GM19372 (cell line): ENCODE results near the gene CRYBG2.
A peak's percentile ranks its signal among the peaks of the same experiment; 100 is the strongest.

Experiments used
- ATAC-seq: cut with Tn5 transposase; IDR thresholded peaks from one replicate; pipeline ENCODE4 v1.9.1; 2021; ENCODE audit warnings: mild to moderate bottlenecking, low read depth, moderate library complexity; ENCODE audit not compliant: unreplicated experiment

CRYBG2 gene

DNA sequence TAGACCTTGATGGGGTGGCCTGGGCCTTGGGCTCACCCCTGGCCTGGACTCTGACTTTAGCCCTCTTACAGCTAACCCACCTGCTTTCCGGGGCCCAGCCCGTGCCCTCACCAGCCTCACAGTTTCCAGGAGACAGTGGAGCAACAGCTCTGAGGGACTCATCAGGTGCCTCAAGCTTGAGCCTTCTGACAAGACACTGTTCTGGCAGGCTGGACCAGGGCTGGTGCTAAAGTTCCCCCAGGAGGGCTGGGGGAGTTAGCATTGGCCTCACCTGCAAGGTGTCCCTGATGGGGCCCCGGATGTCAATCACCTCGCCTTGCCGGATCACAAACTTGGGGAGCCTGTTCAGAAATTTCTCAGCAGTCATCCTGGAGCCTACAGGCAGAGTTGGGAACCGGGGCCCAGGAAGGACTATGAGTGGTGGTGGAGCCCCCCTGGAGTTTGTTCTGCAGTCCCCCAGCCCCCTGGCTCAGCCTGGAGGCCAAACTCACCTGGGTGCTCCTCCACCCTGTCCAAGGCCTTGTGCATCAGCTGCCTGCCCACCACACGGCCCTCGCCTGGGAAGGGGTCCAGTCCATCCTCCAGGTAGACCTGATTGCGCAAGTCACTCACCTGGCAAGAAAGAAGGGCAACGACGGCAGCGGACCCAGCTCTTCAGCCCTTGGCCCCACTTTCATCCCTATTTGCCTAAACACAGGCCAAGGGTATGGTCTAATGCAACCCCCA lies 69.9 kb downstream of the CRYBG2 start:
- ATAC-seq = no peak

DNA sequence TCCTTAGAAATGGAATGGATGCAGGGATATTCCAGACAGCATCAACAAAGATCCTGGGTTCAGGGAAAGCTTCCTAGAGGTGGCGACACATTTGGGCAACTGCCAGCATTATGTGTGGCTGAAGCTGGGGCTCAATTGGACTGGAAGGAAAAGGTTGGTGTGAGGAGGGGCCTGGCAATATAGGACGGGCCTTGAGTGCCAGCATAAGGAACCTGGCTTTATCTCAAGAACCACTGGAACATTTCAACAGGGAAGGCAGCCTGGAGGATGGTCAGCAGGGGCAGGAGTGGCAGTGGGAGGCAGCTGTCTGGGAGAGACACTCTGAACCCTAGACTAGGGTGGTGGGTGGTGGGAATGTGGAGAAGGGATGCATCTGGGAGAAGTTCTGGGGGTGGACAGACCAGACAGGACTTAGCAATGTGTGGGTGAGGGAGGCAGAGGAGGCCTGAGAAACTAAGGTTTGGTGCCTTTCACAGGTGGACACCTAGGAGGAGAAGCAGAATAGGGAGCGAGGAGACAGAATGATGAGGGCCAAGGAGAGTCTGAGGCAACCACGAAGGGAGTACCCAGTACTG lies 70.6 kb downstream of the CRYBG2 start:
- ATAC-seq = no peak

DNA sequence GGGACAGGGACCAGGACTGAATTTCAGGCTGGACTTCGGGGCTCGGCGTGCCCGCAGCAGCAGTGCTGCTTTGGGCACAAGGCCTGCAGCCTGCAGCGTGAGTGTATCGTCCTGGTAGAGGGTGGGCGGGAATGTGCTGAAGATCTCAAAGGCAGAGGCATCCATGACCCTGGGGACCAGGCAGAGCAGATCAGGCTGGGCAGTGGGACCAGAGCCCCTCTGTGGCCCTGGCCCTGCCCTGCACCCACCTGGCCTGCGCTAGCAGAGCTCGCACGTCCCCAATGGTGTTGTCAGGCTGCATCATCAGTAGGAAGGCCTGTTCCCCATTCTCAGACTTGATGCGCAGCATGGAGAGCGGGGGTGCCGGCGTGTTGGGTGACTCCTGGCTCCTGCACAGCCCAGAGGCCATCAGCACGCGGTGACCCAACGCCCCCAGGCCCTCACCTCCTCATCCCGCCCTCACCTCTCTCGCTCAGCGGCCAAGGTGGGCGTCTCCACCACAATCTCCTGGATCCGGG lies 71.5 kb downstream of the CRYBG2 start:
- ATAC-seq = no peak

DNA sequence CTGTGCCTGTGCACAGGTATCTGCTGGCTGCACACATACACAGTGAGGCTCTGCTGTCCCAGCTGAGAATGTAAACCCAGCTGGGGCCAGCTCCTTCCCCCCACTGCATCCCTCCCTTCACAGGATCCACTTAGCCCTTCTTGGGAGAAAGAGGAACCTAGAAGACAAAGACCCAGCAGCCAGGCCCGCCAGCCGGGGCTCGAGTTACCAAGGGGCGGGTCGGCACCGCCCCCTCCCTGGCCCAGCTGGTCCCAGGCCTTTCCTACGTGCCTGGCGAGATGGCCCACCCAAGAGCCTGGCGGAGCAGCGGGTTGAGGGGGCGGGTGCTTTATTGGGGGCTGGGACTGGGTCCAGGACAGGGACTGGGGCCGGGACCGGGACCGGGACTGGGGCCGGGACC lies 72.0 kb downstream of the CRYBG2 start:
- no peak for ATAC-seq

DNA sequence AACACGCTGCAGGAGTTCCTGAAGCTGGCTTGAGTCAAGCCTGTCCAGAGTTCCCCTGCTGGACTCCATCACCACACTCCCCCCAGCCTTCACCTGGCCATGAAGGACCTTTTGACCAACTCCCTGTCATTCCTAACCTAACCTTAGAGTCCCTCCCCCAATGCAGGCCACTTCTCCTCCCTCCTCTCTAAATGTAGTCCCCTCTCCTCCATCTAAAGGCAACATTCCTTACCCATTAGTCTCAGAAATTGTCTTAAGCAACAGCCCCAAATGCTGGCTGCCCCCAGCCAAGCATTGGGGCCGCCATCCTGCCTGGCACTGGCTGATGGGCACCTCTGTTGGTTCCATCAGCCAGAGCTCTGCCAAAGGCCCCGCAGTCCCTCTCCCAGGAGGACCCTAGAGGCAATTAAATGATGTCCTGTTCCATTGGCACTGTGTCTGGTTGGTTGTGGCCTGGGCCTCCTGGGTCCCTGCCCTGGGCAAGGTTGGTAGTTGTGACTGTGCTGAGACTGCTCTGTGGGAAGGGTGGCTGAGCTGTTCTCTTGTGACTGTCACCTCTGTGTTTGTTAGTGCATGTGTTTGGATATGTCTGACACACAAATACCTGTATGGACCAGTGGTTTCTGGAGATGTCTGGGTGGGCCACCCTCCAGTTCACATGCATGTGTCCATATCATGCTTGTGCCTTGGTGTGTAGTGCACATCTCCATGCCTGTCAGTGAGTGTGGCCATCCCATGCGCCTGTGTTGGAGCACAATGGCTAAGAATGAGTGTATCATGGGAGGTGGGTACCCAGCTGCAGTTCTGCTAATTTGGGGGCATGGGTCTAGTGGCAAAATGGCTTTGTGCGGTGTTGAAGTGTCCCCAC lies 72.6 kb downstream of the CRYBG2 start:
- no peak for ATAC-seq

DNA sequence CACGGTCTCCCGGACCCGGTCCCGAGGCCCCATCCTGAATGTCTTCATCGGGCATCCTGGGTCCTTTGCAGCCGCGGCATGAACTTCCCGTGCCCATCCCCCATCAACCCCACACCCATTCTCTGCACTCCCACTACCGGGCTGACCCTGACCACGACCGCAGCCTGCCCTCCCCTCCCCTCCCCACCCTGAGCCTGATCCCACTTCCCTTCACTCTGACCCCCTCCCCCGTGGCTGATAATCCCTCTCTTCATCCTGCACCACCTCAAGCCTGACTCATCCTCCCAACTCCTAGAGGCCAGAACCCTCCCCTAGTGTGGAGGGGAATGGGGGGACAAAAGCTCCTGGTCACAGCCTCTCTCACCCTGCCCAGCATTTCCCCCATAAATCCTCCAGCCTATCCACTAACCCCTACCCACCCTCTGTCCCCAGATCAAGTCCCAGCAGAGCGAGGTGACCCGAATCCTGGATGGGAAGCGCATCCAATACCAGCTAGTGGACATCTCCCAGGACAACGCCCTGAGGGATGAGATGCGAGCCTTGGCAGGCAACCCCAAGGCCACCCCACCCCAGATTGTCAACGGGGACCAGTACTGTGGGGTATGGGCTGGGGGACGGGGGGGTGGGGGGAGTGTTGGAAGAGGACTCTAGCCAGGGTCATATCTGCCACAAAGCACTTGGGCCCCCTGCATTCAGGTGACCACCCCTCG lies 73.4 kb downstream of the CRYBG2 start:
- no peak for ATAC-seq

DNA sequence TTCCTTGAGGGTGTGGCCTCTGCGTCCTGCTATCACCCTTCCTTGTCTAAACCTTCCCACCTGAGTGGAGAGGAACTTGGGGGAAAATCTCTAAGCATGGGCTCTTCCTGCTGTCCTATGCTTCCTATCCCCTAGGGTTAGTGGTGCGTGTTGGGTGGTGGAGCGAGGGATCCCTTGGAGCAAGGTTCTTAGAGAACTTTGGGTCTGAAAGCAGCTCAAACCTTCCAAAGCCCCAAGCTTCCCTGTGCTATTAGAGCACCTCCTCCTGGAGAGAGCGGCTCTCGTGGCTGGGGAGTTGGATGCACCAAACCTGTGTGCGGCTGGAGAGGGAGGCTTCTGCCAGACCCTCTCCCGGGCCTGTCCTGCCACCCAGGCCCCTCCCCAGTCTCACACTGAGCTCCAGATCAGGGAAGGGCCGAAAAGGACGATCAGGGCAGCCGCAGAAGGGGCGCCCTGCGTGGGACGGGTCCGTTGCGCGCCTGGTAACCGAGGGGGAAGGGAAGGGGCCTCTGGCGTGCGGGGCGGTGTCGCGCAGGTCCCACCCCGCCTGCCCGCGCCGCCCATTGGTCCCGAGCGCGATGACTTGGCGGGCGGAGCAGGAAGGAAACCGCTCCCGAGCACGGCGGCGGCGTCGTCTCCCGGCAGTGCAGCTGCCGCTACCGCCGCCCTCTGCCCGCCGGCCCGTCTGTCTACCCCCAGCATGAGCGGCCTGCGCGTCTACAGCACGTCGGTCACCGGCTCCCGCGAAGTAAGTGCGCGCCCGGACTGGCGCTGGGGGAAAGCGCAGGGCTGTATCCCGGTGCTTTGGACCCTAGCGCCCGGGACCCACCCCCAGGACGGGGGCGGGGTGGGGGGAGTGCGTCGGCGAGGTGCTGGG lies 74.2 kb downstream of the CRYBG2 start, which contains the start of gene SH3BGRL3:
Gene SH3BGRL3, plus strand, starts transcription at position 631 of the 877 bp plus-strand sequence. Its CDS starts 70 bp downstream, at position 701.
- ATAC-seq = peak; percentile 57

DNA sequence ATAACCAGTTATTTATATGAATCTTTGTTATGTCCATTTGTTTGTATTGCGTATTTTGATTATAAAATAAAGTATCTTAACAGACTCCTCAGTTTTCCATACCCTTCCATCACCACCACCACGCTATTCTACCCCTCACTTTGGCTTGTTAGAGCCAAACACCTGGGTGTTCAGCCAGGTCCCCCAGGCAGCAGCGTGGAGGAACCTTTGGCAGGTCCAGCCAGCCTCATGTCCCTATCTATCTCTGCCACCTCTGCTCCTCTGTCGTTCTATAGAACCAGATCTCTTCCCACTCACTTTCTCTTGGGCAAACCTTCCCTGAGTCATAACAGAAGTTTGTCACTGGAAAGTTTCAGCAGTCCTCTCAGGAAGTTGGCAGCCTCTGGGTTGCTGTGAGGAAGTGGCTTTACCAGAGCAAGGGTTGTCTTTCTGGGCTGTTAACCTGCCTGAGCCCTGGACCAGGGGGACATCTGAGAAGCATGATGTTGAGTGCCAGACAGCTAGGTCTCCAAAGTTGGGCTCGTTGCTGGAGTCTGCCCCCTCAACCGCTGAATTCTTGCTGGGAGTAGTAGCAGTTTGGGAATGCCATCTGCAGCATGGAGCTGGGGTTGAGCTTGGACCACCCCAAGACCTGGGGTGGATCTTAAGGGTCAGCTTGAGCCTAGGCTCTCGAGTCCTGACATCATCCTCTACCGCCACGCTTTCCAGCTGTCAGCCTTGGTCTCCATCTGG lies 75.0 kb downstream of the CRYBG2 start:
- ATAC-seq = no peak

DNA sequence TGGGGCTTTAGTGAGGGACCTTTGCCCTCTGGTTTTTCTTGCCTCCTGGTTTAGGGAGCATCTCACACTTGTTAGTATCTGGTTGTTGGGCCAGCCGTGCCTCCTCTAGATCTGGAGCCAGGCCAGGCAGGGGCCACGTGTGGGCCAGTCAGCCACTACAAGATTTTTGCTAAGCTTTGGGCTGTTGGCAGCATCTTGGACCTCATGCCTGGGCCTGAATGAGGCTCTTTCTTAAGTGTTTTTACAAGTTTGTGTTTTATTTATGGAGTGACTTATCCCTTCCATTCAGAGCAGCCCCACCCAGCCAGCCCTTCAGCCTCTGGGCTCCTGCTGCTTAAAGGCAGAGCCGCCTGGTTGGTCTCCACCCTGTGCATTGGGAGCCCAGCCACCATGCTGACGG lies 75.6 kb downstream of the CRYBG2 start:
- no peak for ATAC-seq

DNA sequence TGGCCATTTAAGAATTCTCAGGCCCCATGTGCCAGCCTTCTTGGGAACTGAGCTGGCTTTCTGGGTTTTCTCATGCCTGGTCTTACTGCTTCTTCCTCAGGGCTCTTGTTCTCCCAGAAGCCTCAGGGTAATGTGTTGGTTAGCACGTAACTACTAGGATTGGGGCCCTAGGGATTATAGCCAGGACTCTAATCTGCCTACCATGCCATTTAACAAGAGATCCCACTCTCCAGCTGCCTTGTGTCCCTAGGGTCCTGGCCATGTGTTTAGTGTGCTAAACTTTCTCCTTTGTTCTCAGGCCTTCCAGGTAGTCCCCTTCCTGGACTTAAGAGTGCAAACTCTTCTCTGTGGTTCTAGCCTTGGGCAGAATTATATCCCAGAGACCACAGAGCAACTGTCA lies 76.2 kb downstream of the CRYBG2 start:
- ATAC-seq = no peak

DNA sequence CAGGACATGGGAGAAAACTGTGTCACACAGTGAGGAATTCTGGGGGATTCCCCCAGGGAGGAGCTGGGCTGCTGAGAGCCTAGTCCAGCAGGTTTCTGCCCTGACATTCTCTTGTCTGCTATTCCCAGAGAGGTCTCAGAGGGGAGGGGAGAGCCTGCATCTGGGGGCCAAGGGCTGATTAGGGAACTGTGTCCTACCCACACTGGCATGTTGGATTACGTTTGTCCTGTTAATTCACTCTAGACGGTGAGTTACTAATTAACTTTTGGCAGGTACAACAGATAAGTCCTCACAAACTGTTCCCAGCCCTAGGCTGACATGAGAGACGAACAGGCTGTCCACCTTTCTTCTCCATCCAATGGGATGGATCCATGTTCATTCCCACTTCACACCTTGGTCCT lies 76.7 kb downstream of the CRYBG2 start:
- ATAC-seq = no peak

DNA sequence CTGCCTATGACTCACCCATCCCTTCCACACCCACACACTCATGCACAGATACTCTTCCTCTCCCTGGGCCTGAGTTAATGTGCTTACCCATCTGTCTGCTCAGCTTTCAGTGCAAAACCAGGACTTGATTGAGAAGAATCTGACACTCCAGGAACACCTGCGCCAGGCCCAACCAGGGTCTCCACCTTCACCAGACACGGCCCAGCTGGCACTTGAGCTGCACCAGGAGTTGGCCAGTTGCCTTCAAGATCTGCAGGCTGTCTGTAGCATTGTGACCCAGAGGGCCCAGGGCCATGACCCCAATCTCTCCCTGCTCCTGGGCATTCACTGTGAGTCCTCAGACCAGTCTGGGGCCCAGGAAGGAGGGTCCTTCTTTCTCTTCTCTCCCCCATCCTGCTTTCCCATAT lies 77.5 kb downstream of the CRYBG2 start:
- no peak for ATAC-seq

DNA sequence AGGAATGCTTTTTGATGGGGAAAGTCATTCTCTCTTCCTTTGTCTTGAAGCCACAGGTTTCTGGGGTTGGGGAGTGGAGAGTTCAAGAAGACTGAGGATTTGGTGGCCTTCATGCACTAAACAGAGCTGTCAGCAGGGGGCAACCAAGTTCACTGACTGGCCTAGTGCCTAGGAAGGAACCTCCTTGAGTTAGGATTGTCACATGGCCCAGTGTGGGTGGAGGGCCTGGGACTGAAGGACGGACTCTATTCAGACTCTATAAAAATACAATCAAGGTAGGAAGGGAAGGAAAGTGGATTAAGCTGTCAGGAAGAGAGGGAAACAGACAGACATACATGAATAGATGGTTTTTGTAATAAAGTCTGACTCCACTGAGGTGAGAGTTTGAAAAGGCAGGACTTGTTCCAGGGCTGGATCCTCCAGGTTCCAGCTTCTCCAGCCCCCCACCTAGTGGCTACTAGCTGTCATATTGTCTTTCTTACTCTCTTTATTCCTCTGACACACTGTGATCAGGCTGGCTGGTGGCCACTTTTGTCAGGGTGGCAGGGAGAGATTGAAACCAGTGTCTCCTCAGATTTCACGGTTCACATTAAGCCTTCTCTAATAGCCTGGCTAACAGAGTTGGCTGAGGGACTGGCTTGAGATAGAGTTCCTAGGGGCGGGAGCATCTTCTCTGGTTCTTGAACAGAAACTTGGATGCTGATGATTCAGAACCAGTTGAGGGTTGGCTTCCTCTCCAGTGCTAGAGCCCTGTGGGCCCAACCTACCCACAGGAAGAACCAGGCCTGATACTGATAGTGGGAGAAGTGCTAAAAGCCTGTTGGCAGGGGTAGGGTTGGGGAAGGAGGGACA lies 78.1 kb downstream of the CRYBG2 start:
- no peak for ATAC-seq

DNA sequence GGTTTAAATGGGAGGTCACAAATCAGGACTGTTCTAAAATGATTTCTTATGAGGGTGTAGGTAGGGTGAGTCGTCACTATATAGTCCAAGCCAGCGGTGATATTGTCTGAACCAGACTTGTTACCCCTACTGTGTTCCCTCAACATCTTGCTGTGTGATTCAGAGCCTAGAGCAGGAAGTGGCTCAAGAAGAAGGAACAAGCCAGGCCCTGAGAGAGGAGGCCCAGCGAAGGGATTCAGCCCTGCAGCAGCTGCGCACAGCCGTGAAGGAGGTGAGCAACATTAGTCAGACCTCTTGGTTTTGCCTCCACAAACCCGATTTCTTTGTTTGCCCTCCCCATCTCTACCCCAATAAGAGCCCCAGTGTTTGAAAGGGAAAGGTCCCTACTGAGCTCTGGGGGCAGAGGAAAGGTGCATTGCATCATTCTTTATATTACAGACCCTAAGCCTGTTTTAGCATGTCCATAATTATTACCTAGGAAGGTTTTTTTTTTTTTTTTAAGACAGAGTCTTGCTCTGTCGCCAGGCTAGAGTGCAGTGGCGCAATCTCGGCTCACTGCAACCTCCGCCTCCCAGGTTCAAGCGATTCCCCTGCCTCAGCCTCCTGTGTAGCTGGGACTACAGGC lies 79.0 kb downstream of the CRYBG2 start:
- no peak for ATAC-seq
